ENCODE measurements around the gene KLRK1.
"Not testable (repeated sequence)": the region's sequence is repeated elsewhere in the genome, so short reads cannot be mapped to it uniquely, and the experiment has no call there.

Gene KLRK1

GRCh38 chr12:10389904-10390303 is at the start of gene KLRK1:
Gene KLRK1 (minus strand): TSS chr12:10390041. CDS start chr12:10388810, 1,231 bp downstream.
- DNase-seq, result no peak

DNA sequence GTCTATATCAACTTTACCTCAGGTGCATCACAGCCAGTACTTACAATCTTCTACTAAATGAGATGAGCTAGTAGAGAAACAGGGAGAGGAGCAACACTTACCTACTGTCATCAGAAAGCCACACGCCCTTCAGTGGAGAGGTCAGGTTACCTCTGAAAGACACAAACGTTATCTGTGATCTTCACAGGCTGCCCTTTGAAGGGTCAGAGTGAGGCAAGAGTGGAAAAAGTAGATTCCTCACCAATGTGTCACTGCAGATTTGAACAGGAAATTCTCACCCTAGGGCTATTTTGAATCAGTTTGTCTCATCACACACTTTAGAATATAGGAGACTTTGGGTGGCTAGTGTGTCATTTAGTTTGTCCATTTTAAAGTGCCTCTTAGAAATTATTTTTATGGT is 47.8 kb upstream of the KLRK1 start:
- DNase-seq, result not testable (repeated sequence)

- DNase-seq, result not testable (repeated sequence)
Observed at GRCh38 chr12:10435816-10436215, 46.0 kb upstream of the KLRK1 start, which contains the start of gene KLRC2. Gene KLRC2 (minus strand): TSS chr12:10436010. CDS start chr12:10435986, 24 bp downstream.

DNA sequence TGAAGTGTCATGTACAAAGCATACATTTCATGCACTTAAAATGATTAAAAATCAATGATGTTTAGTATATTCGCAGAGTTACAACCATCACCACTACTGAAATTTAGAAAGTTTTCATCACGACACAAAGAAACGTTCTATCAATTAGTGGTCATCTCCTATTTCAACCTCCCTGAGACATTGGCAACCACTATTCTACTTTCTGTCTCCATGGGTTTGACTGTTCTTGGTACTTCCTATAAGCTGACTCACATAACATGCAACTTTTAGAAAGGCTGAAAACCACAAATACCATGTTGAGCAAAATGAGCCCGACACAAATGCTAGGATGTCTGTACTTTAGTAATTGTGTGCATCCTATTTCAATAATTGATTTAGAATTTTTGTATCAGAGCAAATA is 40.8 kb upstream of the KLRK1 start:
- DNase-seq, result not testable (repeated sequence)

- not testable (repeated sequence) for DNase-seq
Observed at GRCh38 chr12:10425938-10426337, 36.1 kb upstream of the KLRK1 start.

- not testable (repeated sequence) for DNase-seq
Observed at GRCh38 chr12:10424260-10424899, 34.5 kb upstream of the KLRK1 start.

DNA sequence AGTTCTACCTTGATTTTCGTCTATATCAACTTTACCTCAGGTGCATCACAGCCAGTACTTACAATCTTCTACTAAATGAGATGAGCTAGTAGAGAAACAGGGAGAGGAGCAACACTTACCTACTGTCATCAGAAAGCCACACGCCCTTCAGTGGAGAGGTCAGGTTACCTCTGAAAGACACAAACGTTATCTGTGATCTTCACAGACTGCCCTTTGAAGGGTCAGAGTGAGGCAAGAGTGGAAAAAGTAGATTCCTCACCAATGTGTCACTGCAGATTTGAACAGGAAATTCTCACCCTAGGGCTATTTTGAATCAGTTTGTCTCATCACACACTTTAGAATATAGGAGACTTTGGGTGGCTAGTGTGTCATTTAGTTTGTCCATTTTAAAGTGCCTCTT is 32.3 kb upstream of the KLRK1 start:
- DNase-seq, result not testable (repeated sequence)

DNA sequence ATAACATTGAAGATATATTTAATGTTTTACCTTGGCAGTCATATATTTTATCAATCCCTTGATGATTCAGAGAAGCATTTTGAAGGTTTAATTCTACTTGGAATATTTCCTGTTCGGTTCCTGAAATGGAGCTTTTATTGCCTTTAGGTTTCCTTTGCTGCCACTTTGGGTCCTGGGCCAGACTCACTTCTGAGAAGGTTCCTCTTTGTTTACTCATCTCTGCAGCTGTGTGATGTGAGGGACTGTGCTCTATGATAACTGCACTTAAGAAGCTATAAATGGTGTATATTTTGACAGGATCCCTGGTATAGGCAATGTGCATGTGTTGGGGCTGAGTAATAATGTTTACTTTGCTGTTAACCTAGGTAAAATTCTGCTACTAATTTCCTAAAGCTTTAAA is 30.5 kb upstream of the KLRK1 start, which contains the start of gene KLRC3:
Gene KLRC3, minus strand, starts transcription at position 262 of the 400 bp plus-strand sequence. Its CDS starts 45 bp downstream, at position 217.
- DNase-seq, result not testable (repeated sequence)

DNA sequence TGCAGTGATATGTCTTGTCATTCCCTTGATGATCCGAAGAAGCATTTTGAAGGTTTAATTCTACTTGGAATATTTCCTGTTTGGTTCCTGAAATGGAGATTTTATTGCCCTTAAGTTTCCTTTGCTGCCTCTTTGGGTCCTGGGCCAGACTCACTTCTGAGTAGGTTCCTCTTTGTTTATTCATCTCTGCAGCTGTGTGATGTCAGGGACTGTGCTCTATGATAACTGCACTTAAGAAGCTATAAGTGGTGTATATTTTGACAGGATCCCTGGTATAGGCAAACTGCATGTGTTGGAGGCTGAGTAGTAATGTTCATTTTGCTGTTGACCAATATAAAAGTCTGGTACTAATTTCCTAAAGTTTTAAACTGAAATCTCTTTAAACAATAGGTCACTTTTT is 19.6 kb upstream of the KLRK1 start, which contains the start of gene KLRC4:
Gene KLRC4, minus strand, starts transcription at position 366 of the 400 bp plus-strand sequence. Its CDS starts 182 bp downstream, at position 184.
- no peak for DNase-seq

- DNase-seq, result no peak
Observed at GRCh38 chr12:10408842-10409241, 19.0 kb upstream of the KLRK1 start.

GRCh38 chr12:10406725-10407124 is 16.9 kb upstream of the KLRK1 start:
- DNase-seq, result no peak

DNA sequence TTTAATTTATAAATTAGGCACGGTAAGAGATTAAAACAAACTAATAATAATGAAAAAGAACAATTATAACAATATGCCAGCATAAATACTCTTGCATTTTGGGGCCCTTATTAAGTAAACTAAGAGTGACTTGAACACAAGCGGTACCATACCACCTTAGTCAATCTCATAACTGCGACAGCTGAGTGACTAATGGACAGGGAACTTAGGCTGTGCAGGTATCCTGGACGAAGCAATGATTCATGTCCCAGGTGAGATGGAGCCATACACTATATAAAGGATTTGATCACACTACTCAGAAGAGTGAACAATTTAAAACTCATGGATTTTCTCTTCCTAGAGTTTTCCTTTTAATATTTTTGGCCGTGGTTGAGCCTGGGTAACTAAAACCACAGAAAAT is 15.5 kb upstream of the KLRK1 start:
- no peak for DNase-seq

GRCh38 chr12:10404798-10405197 is 15.0 kb upstream of the KLRK1 start:
- no peak for DNase-seq

- DNase-seq, result no peak
Observed at GRCh38 chr12:10400829-10401228, 11.0 kb upstream of the KLRK1 start.

GRCh38 chr12:10398168-10398567 is 8.3 kb upstream of the KLRK1 start:
- no peak for DNase-seq

- DNase-seq, result no peak
Observed at GRCh38 chr12:10397296-10397695, 7.5 kb upstream of the KLRK1 start.

GRCh38 chr12:10396176-10396575 is 6.3 kb upstream of the KLRK1 start:
- DNase-seq, result not testable (repeated sequence)

- DNase-seq, result no peak
Observed at GRCh38 chr12:10395390-10395998, 5.7 kb upstream of the KLRK1 start.

DNA sequence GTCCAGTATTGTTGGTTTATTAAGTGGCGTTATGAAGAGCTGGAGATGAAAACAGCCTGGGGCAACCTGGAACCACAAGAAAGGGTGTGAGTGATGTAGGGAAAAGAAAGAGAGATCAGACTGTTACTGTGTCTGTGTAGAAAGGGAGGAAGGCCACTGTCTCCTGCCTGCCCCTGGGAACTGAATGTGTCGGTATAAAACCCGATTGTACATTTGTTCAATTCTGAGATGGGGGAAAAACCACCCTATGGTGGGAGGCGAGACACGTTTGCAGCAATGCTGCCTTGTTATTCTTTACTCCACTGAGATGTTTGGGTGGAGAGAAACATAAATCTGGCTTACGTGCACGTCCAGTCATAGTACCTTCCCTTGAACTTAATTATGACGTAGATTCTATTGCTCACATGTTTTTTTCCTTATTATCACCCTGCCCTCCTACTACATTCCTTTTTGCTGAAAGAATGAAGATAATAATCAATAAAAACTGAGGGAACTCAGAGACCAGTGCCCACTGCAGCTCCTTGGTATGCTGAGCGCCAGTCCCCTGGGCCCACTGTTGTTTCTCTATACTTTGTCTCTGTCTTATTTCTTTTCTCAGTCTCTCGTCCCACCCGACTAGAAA is 4.8 kb upstream of the KLRK1 start:
- not testable (repeated sequence) for DNase-seq

DNA sequence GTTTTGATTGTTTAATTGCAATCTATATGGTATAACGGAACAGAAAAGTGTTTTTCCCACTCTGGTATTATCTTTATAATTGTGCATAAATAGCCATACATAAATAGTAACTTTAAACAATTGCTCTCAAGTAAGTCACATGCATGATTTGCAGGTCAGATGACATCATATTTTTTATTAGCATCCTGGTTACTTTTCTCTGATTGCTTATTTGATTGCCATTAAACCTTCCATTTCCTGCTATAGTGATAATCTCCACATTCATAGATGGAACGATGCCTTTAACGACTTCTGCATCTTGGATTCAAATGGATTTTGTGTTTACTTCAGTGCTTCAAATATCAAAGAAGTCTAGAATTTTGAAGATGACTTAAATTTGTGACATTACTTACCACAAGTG is 3.5 kb upstream of the KLRK1 start:
- DNase-seq, result no peak

GRCh38 chr12:10392394-10392930 is 2.6 kb upstream of the KLRK1 start:
- no peak for DNase-seq

DNA sequence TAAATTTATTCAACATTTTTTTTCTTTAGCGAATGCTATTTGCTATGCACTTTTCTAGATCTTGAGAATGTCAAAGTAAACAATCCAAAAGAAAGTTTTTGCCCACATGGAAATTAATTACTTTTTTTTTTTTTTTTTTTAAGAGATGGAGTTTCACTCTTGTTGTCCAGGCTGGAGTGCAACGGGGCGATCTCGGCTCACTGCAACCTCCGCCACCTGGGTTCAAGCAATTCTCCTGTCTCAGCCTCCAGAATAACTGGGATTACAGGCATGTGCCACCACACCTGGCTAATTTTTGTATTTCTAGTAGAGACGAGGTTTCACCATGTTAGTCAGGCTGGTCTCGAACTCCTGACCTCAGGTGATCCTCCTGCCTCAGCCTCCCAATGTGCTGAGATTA is 1.1 kb upstream of the KLRK1 start:
- not testable (repeated sequence) for DNase-seq

DNA sequence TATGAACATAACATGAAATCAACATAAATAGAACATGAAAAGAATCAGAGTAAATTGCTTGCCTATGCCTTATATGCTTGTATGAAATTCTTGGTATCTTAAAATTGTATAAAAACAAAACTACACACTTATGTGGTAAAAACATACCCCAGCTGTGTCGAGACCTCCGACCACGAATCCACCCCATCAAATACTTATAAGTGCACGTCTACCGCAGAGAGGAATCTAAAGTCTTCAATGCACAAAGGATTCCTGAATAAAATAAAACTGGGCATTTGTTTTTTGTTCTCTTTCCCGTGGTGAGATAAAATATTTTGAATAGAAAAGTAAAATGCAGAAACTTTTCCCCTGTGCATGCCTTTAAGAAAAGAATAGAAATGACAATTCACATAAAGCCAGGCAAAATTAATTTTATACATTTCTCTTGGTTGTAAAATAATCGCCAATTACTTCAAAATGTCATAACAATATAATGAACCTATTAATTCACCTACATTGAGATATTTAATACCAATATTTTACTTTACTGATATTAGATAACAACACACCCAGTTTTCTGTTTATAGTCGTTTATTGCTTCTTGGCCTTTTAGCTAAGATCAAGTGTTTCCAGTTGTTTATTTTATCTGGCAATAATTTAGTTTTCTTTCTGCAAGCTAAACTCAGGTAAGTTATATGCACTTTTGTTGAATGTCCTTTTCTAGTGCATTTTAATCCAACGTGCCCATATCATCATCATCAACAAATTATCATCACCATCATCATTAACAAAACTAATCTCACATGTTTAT is 1.0 kb downstream of the KLRK1 start:
- no peak for DNase-seq
